H1 (cell line): Measurements from ENCODE around the gene TSHZ2. TPM values are rescaled to one million over a fixed set of nuclear protein-coding genes. Genes with fewer than 3 reads are reported as not detected.

Source experiments
- CTCF ChIA-PET: fragments of 300-600 bp; sonication (Branson Sonifier 250); formaldehyde crosslinking; loops from one replicate; lab custom pipeline; 2021; ENCODE audit not compliant: partially characterized antibody; lab: Charles Lee
- POLR2A ChIA-PET: fragments of 300-600 bp; sonication (Branson Sonifier 250); formaldehyde crosslinking; loops from one replicate; lab custom pipeline; 2021; ENCODE audit warnings: inconsistent platforms; ENCODE audit not compliant: partially characterized antibody; lab: Charles Lee
- DNase-seq, 2 experiments: peaks; one replicate each; pipeline versions ENCODE4 v3.0.0 to v3.0.0-alpha.2; 2010 to 2022; ENCODE audit warnings: low spot score in 2 of 2, low read depth in 1 of 2, mixed read lengths in 1 of 2
- FAIRE-seq: peaks from 2 replicates; lab custom pipeline; 2011; peaks lifted over from hg19 to GRCh38; lab: Jason Lieb, UNC
- H2AFZ ChIP-seq: 2 replicates; pipeline ENCODE4 v1.8.1; 2012; ENCODE audit warnings: low read length, inconsistent platforms
- H2AK5ac ChIP-seq: 2 replicates; pipeline ENCODE4 v1.6.1; 2013; ENCODE audit warnings: low read depth, low read length
- H2BK120ac ChIP-seq: replicated peaks from 2 replicates; pipeline ENCODE3; 2013; ENCODE audit warnings: low read depth, low read length, inconsistent platforms
- H2BK12ac ChIP-seq: 2 replicates; pipeline ENCODE4 v1.6.1; 2013; ENCODE audit warnings: low read depth, low read length
- H2BK15ac ChIP-seq: 2 replicates; pipeline ENCODE4 v1.6.1; 2013; ENCODE audit warnings: low read length
- H2BK20ac ChIP-seq: 2 replicates; pipeline ENCODE4 v1.6.1; 2013; ENCODE audit warnings: low read length
- H2BK5ac ChIP-seq: 2 replicates; pipeline ENCODE4 v1.6.1; 2013; ENCODE audit warnings: low read depth, low read length
- H3K14ac ChIP-seq: 2 replicates; pipeline ENCODE4 v1.6.1; 2013; ENCODE audit warnings: inconsistent platforms; ENCODE audit not compliant: insufficient read length
- H3K18ac ChIP-seq: 2 replicates; pipeline ENCODE4 v1.6.1; 2013; ENCODE audit warnings: low read length; ENCODE audit errors: extremely low read depth
- H3K23ac ChIP-seq: 2 replicates; pipeline ENCODE4 v1.6.1; 2013; ENCODE audit warnings: inconsistent platforms; ENCODE audit not compliant: insufficient read length
- H3K23me2 ChIP-seq: 2 replicates; pipeline ENCODE4 v1.6.1; 2013; ENCODE audit warnings: low read depth, low read length
- H3K27ac ChIP-seq: 2 replicates; pipeline ENCODE4 v1.6.1; 2011; ENCODE audit warnings: low read depth, low read length, inconsistent platforms
- H3K27me3 ChIP-seq, 4 experiments: replicated peaks in 1 of 4; 1 replicate in 1 of 4; 2 replicates in 3 of 4; pipeline versions ENCODE4 v1.6.1 to v1.8.1; 2011 to 2013; ENCODE audit warnings: low read length in 3 of 4, mild to moderate bottlenecking in 3 of 4, inconsistent platforms in 2 of 4, mixed read lengths in 2 of 4, moderate library complexity in 1 of 4; ENCODE audit not compliant: control insufficient read depth in 3 of 4, insufficient read depth in 3 of 4; ENCODE audit errors: extremely low read depth in 1 of 4
- H3K36me3 ChIP-seq, 4 experiments: 2 replicates each; pipeline versions ENCODE4 v1.6.1 to v1.8.1; 2011 to 2013; ENCODE audit warnings: mild to moderate bottlenecking in 4 of 4, low read length in 3 of 4, moderate library complexity in 2 of 4, control low read depth in 1 of 4, inconsistent platforms in 1 of 4; ENCODE audit not compliant: insufficient read depth in 4 of 4, control insufficient read depth in 2 of 4
- H3K4ac ChIP-seq: replicated peaks from 2 replicates; pipeline ENCODE3; 2013; ENCODE audit warnings: low read length, low read depth, mixed read lengths, inconsistent platforms; ENCODE audit not compliant: insufficient read length
- H3K4me1 ChIP-seq, 4 experiments: replicated peaks in 1 of 4; 1 replicate in 1 of 4; 2 replicates in 3 of 4; pipeline versions ENCODE4 v1.6.1 to v1.8.1; 2011 to 2013; ENCODE audit warnings: low read length in 3 of 4, inconsistent platforms in 2 of 4, mixed read lengths in 1 of 4; ENCODE audit not compliant: insufficient read depth in 4 of 4, control insufficient read depth in 3 of 4
- H3K4me2 ChIP-seq, 2 experiments: 2 replicates each; pipeline versions ENCODE4 v1.6.1 to v1.8.1; 2011 to 2013; ENCODE audit warnings: low read depth in 2 of 2, low read length in 2 of 2, control low read depth in 1 of 2, inconsistent platforms in 1 of 2, mild to moderate bottlenecking in 1 of 2; ENCODE audit not compliant: insufficient read depth in 1 of 2
- H3K4me3 ChIP-seq, 4 experiments: fragments of 200-600, 300-600 bp in 1 of 4; sonication (generic), shearing (Covaris generic), sonication (Bioruptor Twin) in 1 of 4; 2 replicates each; pipeline versions ENCODE4 v1.5.1 to v1.8.1; 2011 to 2016; ENCODE audit warnings: low read length in 4 of 4, low read depth in 3 of 4, control low read depth in 2 of 4, inconsistent platforms in 2 of 4, mild to moderate bottlenecking in 2 of 4, mixed read lengths in 1 of 4, moderate library complexity in 1 of 4; ENCODE audit not compliant: insufficient read depth in 2 of 4; ENCODE audit errors: extremely low read depth in 1 of 4
- H3K56ac ChIP-seq: replicated peaks from 2 replicates; pipeline ENCODE3; 2013; ENCODE audit warnings: low read depth, mild to moderate bottlenecking, mixed read lengths, low read length, inconsistent platforms; ENCODE audit not compliant: insufficient read length
- H3K79me1 ChIP-seq: 2 replicates; pipeline ENCODE4 v1.6.1; 2013; ENCODE audit warnings: low read depth, low read length, control low read depth
- H3K79me2 ChIP-seq, 2 experiments: 2 replicates each; pipeline versions ENCODE4 v1.6.1 to v1.8.1; 2012 to 2013; ENCODE audit warnings: low read length in 2 of 2, mild to moderate bottlenecking in 2 of 2, inconsistent platforms in 1 of 2; ENCODE audit not compliant: insufficient read depth in 2 of 2, control insufficient read depth in 1 of 2
- H3K9ac ChIP-seq, 4 experiments: replicated peaks in 1 of 4; 1 replicate in 1 of 4; 2 replicates in 3 of 4; pipeline versions ENCODE4 v1.6.1 to v1.8.1; 2011 to 2013; ENCODE audit warnings: low read depth in 3 of 4, low read length in 3 of 4, control low read depth in 2 of 4, mild to moderate bottlenecking in 2 of 4, moderate library complexity in 2 of 4, inconsistent platforms in 1 of 4; ENCODE audit errors: extremely low read depth in 1 of 4
- H3K9me3 ChIP-seq, 2 experiments: 2 replicates each; pipeline versions ENCODE4 v1.6.1 to v1.8.1; 2012 to 2013; ENCODE audit warnings: mild to moderate bottlenecking in 2 of 2, moderate library complexity in 2 of 2, control low read depth in 1 of 2, inconsistent platforms in 1 of 2, low read depth in 1 of 2, low read length in 1 of 2, mixed read lengths in 1 of 2; ENCODE audit not compliant: insufficient read depth in 2 of 2
- H4K20me1 ChIP-seq, 2 experiments: replicated peaks in 1 of 2; 2 replicates each; pipeline versions ENCODE3 to v1.8.1; 2011 to 2013; ENCODE audit warnings: inconsistent platforms in 2 of 2, low read length in 2 of 2, mild to moderate bottlenecking in 1 of 2; ENCODE audit not compliant: insufficient read depth in 2 of 2, control insufficient read depth in 1 of 2
- H4K5ac ChIP-seq: 2 replicates; pipeline ENCODE4 v1.6.1; 2013; ENCODE audit warnings: low read length, low read depth, mixed read lengths, inconsistent platforms; ENCODE audit not compliant: insufficient read length
- H4K8ac ChIP-seq: 2 replicates; pipeline ENCODE4 v1.8.0; 2013; ENCODE audit warnings: mild to moderate bottlenecking, moderate library complexity, low read length, inconsistent platforms; ENCODE audit not compliant: insufficient read depth; ENCODE audit errors: extremely low read depth
- H4K91ac ChIP-seq: replicated peaks from 2 replicates; pipeline ENCODE3; 2013; ENCODE audit warnings: low read length, mixed read lengths, inconsistent platforms; ENCODE audit not compliant: insufficient read length
- BCL11A ChIP-seq, 2 experiments: IDR thresholded peaks; one replicate each; pipeline ENCODE4 v1.6.1; 2011; ENCODE audit warnings: low read depth in 2 of 2, low read length in 2 of 2, mild to moderate bottlenecking in 2 of 2
- CEBPB ChIP-seq: IDR thresholded peaks from 2 replicates; pipeline ENCODE4 v1.6.1; 2012; ENCODE audit warnings: low read depth, low read length
- RBBP5 ChIP-seq: IDR thresholded peaks from 2 replicates; pipeline ENCODE4 v1.7.1; 2012; ENCODE audit warnings: low read depth, mild to moderate bottlenecking, inconsistent platforms, low read length, moderate library complexity, borderline replicate concordance
- RFX5 ChIP-seq: IDR thresholded peaks from 2 replicates; pipeline ENCODE4 v1.6.1; 2011; ENCODE audit warnings: low read depth, low read length, improper control_type of control experiment, borderline replicate concordance
- WGBS, 2 experiments: shearing (Covaris generic) in 1 of 2; methylation state at CpG; one replicate each; pipeline versions ENCODE4 v1.1.6 to v1.1.7; 2013 to 2015; ENCODE audit warnings: low lambda C conversion rate in 2 of 2, mixed read lengths in 2 of 2, inconsistent platforms in 1 of 2, low coverage in 1 of 2, missing lambda C conversion rate in 1 of 2; ENCODE audit not compliant: insufficient replicate concordance in 2 of 2, insufficient coverage in 1 of 2, insufficient read length in 1 of 2; ENCODE audit errors: extremely low coverage in 1 of 2, missing lambda C conversion rate in 1 of 2; 5-methylcytosine and 5-hydroxymethylcytosine counted together
- polyA plus RNA-seq, 7 experiments: library from polyadenylated mRNA; depleted of rRNA in 3 of 7; stranded (reverse) in 5 of 7; unstranded in 2 of 7; fragments of >200 nt in 5 of 7; fragments of 200-250 nt in 2 of 7; gene quantifications; 1 replicate in 5 of 7; 2 replicates in 1 of 7; 4 replicates in 1 of 7; pipeline versions ENCODE4 v1.2.1 to v1.2.3, GENCODE V29; 2011 to 2013; ENCODE audit warnings: missing spikeins in 2 of 7, mixed read lengths in 2 of 7
- total RNA-seq: library from RNA; stranded (reverse); fragmentation: NEBNext Ultra II Directional; extraction: Animal tissue kit (Norgen Biotek cat#: 25700); gene quantifications from 2 replicates; pipeline ENCODE4 v1.2.1, GENCODE V29; 2021
- TF ChIP-seq, protein P1 (sequence below): IDR thresholded peaks from 2 replicates; pipeline ENCODE4 v1.6.1; 2012; ENCODE audit warnings: inconsistent platforms

TSHZ2 gene
- total and polyA plus RNA-seq, 2 of the 8 experiments (the other 6 are each of a cell fraction or from before 2014, with no cell fraction given): 0.14 to 0.30 TPM

DNA sequence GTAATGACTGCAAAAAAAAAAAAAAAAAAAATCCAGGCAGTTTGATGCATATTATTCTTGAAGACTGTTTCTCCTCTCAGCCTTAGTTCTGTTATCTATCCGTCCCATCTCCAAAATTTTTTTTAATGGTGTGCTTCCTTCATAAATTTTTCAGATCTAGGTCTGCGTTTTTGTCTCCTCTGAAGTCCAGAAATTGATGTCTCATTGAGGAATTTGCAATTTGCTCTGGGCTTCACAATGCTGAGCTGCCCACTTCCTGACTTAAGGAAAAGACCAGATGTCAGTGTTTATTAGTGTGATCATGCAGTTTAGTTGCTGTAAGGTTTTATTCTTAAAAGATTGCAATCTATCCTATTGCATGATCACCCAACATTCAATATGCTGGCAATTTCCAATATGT lies 323.9 kb downstream of the TSHZ2 start:
- no peaks in the 10 kb centered on the region for H3K23me2 ChIP-seq
- no peak overlapping the region for H2AFZ ChIP-seq
- no peak overlapping the region for H3K4ac ChIP-seq
- H3K27me3 ChIP-seq: no peaks in the 10 kb centered on the region
- DNase-seq: no peak
- H3K79me1 ChIP-seq: no peaks in the 10 kb centered on the region
- H3K27ac ChIP-seq: no peak overlapping the region
- no peak overlapping the region for H3K14ac ChIP-seq
- no peak overlapping the region for H2BK20ac ChIP-seq
- no peak overlapping the region for H4K91ac ChIP-seq
- no peak overlapping the region for H2BK15ac ChIP-seq
- TF ChIP-seq, protein P1, sequence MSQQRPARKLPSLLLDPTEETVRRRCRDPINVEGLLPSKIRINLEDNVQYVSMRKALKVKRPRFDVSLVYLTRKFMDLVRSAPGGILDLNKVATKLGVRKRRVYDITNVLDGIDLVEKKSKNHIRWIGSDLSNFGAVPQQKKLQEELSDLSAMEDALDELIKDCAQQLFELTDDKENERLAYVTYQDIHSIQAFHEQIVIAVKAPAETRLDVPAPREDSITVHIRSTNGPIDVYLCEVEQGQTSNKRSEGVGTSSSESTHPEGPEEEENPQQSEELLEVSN: no peak
- TF ChIP-seq RBBP5 (no peak), RFX5 (no peak), BCL11A (IDR thresholded peaks at IDR 0.05; ENCODE audit: low read depth in 2 of 2, low read length in 2 of 2) (no peak), CEBPB (no peak)
- TF ChIP-seq, all 59 proteins: peak for 0
- Histone ChIP-seq H3K4me3 (no peak overlapping the region), H2BK12ac (no peak overlapping the region), H4K20me1 (no peaks in the 10 kb centered on the region), H2AK5ac (no peak overlapping the region), H3K36me3 (no peaks in the 10 kb centered on the region), H2BK120ac (no peak overlapping the region), H3K9me3 (no peaks in the 10 kb centered on the region), H3K56ac (no peak overlapping the region), H3K4me2 (no peak overlapping the region), H2BK5ac (no peak overlapping the region), H3K9ac (no peak overlapping the region), H3K79me2 (no peaks in the 10 kb centered on the region), H4K8ac (no peak overlapping the region), H3K23ac (no peak overlapping the region), H4K5ac (no peak overlapping the region), H3K18ac (no peak overlapping the region), H3K4me1 (no peaks in the 10 kb centered on the region)
- 93% methylated on average over 2 of the region's 2 CpGs; no CpG with 5 or more reads in 1 of the 2 experiments for WGBS, 2 experiments
- POLR2A ChIA-PET: no interaction called here
- no peak for FAIRE-seq
- CTCF ChIA-PET: interaction anchor here (0.6 to 1.5 kb wide), 2 partner anchors 79 to 1233 kb away, joined by 3 read pairs; no protein-coding TSS in a partner anchor
